Peyer's patch (tissue), 4 donors: ENCODE data around the gene SRC. TPM values are rescaled to one million over a fixed set of nuclear protein-coding genes. Genes with fewer than 3 reads are reported as not detected.

ENCODE experiments used
- DNase-seq, 3 donors: peaks; one replicate each; pipeline ENCODE4 v3.0.0-alpha.2; 2017 to 2019
- H3K27ac ChIP-seq, 4 donors: fragments of 200-600 bp; sonication (generic); one replicate each; pipeline ENCODE4 v1.5.1; 2016 to 2019
- H3K27me3 ChIP-seq, 2 donors: fragments of 200-600 bp; sonication (generic); one replicate each; pipeline ENCODE4 v1.5.1; 2019
- H3K36me3 ChIP-seq, 3 donors: fragments of 200-600 bp; sonication (generic); one replicate each; pipeline ENCODE4 v1.5.1; 2016 to 2019
- H3K4me1 ChIP-seq, 4 donors: fragments of 200-600 bp; sonication (generic); one replicate each; pipeline ENCODE4 v1.5.1; 2016 to 2019
- H3K4me3 ChIP-seq, 4 donors: fragments of 200-600 bp; sonication (generic); 1 replicate in 3 of 4; 2 replicates in 1 of 4; pipeline ENCODE4 v1.5.1; 2016 to 2019; ENCODE audit warnings: mild to moderate bottlenecking in 1 of 4
- H3K9me3 ChIP-seq, 4 donors: fragments of 200-600 bp; sonication (generic); one replicate each; pipeline ENCODE4 v1.5.1; 2016 to 2019; ENCODE audit warnings: mild to moderate bottlenecking in 1 of 4
- CTCF ChIP-seq, 6 experiments: fragments of 450-650 bp in 4 of 6; fragments of 200-600 bp in 2 of 6; sonication (generic) in 1 of 6; IDR thresholded peaks; one replicate each; pipeline ENCODE4 v1.5.1; 2017 to 2019; ENCODE audit warnings: antibody characterized with exemption in 6 of 6, mild to moderate bottlenecking in 3 of 6, moderate library complexity in 1 of 6
- POLR2A ChIP-seq, 2 donors: fragments of 450-650 bp; IDR thresholded peaks; one replicate each; pipeline ENCODE4 v1.5.1; 2017; ENCODE audit warnings: antibody characterized with exemption in 2 of 2, mild to moderate bottlenecking in 2 of 2, moderate library complexity in 2 of 2
- total RNA-seq, 4 donors: library from RNA; depleted of rRNA; stranded (reverse); fragments of >200 nt; gene quantifications; one replicate each; pipeline ENCODE4 v1.1.0, GENCODE V29; 2016

Gene SRC
- total RNA-seq, 4 donors from 2014 or later = 85.8 to 187 (median 146) TPM

- H3K36me3 ChIP-seq = peaks cover 0 to 25% (median 0%) of the 10 kb centered on the region in 3 donors
- TF ChIP-seq CTCF (IDR thresholded peaks at IDR 0.05) = no peak
- no peak for TF ChIP-seq POLR2A (IDR thresholded peaks at IDR 0.05)
- no peak overlapping the region for H3K27ac ChIP-seq
- no peaks in the 10 kb centered on the region for H3K9me3 ChIP-seq
- peak overlapping the region; percentile 3 to 51 (median 40) for H3K4me3 ChIP-seq
- peaks cover 0 to 18% (median 2%) of the 10 kb centered on the region in 4 donors for H3K4me1 ChIP-seq
- DNase-seq = peak in 2 of 3 donors; percentile 61 to 67
- H3K27me3 ChIP-seq = no peaks in the 10 kb centered on the region
Observed at GRCh38 chr20:37406010-37406998, 60.4 kb downstream of the SRC start.

GRCh38 chr20:37407019-37407566 is 61.2 kb downstream of the SRC start:
- peak overlapping the region in 2 of 4 donors; percentile 39 to 41 for H3K4me3 ChIP-seq
- TF ChIP-seq CTCF (IDR thresholded peaks at IDR 0.05) (no peak), POLR2A (IDR thresholded peaks at IDR 0.05) (no peak)
- peaks cover 0 to 23% (median 3%) of the 10 kb centered on the region in 4 donors for H3K4me1 ChIP-seq
- no peaks in the 10 kb centered on the region for H3K9me3 ChIP-seq
- no peaks in the 10 kb centered on the region for H3K27me3 ChIP-seq
- peaks cover 0 to 17% (median 0%) of the 10 kb centered on the region in 3 donors for H3K36me3 ChIP-seq
- no peak for DNase-seq
- H3K27ac ChIP-seq = no peak overlapping the region

GRCh38 chr20:37407573-37408002 is 61.6 kb downstream of the SRC start:
- Histone ChIP-seq H3K4me3 (no peak overlapping the region), H3K27ac (no peak overlapping the region), H3K4me1 (peaks cover 0 to 26% (median 5%) of the 10 kb centered on the region in 4 donors), H3K9me3 (no peaks in the 10 kb centered on the region), H3K36me3 (peaks cover 0 to 12% (median 0%) of the 10 kb centered on the region in 3 donors), H3K27me3 (no peaks in the 10 kb centered on the region)
- DNase-seq = no peak
- no peak for TF ChIP-seq CTCF (IDR thresholded peaks at IDR 0.05)
- no peak for TF ChIP-seq POLR2A (IDR thresholded peaks at IDR 0.05)

GRCh38 chr20:37408302-37409193 is 62.6 kb downstream of the SRC start:
- no peaks in the 10 kb centered on the region for H3K9me3 ChIP-seq
- TF ChIP-seq POLR2A (IDR thresholded peaks at IDR 0.05) = no peak
- TF ChIP-seq CTCF (IDR thresholded peaks at IDR 0.05) = no peak
- peaks cover 0 to 3% (median 0%) of the 10 kb centered on the region in 3 donors for H3K36me3 ChIP-seq
- H3K27ac ChIP-seq = no peak overlapping the region
- no peak overlapping the region for H3K4me3 ChIP-seq
- no peaks in the 10 kb centered on the region for H3K27me3 ChIP-seq
- DNase-seq = no peak
- peaks cover 0 to 26% (median 6%) of the 10 kb centered on the region in 4 donors for H3K4me1 ChIP-seq
